ENCODE measurements around the gene AMIGO2. TPM values are rescaled to one million over a fixed set of nuclear protein-coding genes. Genes with fewer than 3 reads are reported as not detected.

The AMIGO2 gene
- total and polyA plus RNA-seq, 2 experiments from 2014 or later, result 1.8 to 3.8 TPM

- no peak overlapping the region for H3K4me3 ChIP-seq
- Mint-ChIP-seq H3K36me3 (ENCODE audit: low read depth) (no peaks in the 10 kb centered on the region), H3K4me1 (peaks cover 22% of the 10 kb centered on the region), H3K27me3 (ENCODE audit: insufficient read depth, low read depth, poor library complexity) (peaks cover 11% of the 10 kb centered on the region), H3K9me3 (no peaks in the 10 kb centered on the region), H3K4me3 (no peak overlapping the region), H3K27ac (no peak overlapping the region)
- no peak overlapping the region for H3K27ac ChIP-seq (ENCODE audit: low read depth)
- ATAC-seq, result no peak
- H3K4me2 ChIP-seq, result no peak overlapping the region
- H3K27me3 ChIP-seq (ENCODE audit: insufficient read depth), result peaks cover 23% of the 10 kb centered on the region
- no peaks in the 10 kb centered on the region for H3K9me2 ChIP-seq (ENCODE audit: insufficient read depth)
- no peak for DNase-seq (ENCODE audit: low spot score)
- H3F3A ChIP-seq (replicated peaks; ENCODE audit: low read depth), result no peaks in the 10 kb centered on the region
- no peak overlapping the region for H2AFZ ChIP-seq
- no peak for TF ChIP-seq CREB1 (CRISPR knock-in tag; IDR thresholded peaks at IDR 0.05; ENCODE audit: low read depth)
- no peak for TF ChIP-seq NANOG (IDR thresholded peaks at IDR 0.05; ENCODE audit: borderline replicate concordance)
- TF ChIP-seq POLR2AphosphoS5 (IDR thresholded peaks at IDR 0.05; ENCODE audit: low read depth), result no peak
- no peak for TF ChIP-seq ETS1 (IDR thresholded peaks at IDR 0.05)
- TF ChIP-seq ZNF331 (CRISPR knock-in tag; IDR thresholded peaks at IDR 0.05; ENCODE audit: low read depth), result no peak
- TF ChIP-seq, protein P1, sequence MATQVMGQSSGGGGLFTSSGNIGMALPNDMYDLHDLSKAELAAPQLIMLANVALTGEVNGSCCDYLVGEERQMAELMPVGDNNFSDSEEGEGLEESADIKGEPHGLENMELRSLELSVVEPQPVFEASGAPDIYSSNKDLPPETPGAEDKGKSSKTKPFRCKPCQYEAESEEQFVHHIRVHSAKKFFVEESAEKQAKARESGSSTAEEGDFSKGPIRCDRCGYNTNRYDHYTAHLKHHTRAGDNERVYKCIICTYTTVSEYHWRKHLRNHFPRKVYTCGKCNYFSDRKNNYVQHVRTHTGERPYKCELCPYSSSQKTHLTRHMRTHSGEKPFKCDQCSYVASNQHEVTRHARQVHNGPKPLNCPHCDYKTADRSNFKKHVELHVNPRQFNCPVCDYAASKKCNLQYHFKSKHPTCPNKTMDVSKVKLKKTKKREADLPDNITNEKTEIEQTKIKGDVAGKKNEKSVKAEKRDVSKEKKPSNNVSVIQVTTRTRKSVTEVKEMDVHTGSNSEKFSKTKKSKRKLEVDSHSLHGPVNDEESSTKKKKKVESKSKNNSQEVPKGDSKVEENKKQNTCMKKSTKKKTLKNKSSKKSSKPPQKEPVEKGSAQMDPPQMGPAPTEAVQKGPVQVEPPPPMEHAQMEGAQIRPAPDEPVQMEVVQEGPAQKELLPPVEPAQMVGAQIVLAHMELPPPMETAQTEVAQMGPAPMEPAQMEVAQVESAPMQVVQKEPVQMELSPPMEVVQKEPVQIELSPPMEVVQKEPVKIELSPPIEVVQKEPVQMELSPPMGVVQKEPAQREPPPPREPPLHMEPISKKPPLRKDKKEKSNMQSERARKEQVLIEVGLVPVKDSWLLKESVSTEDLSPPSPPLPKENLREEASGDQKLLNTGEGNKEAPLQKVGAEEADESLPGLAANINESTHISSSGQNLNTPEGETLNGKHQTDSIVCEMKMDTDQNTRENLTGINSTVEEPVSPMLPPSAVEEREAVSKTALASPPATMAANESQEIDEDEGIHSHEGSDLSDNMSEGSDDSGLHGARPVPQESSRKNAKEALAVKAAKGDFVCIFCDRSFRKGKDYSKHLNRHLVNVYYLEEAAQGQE (IDR thresholded peaks at IDR 0.05; ENCODE audit: unreplicated experiment), result no peak
- TF ChIP-seq ZNF114 (CRISPR knock-in tag; IDR thresholded peaks at IDR 0.05), result no peak
- TF ChIP-seq CTCF (conservative IDR thresholded peaks at IDR 0.05; ENCODE audit: low read depth in 2 of 2), result no peak
- no peak for TF ChIP-seq STAT1 (IDR thresholded peaks at IDR 0.05; ENCODE audit: unreplicated experiment)
- TF ChIP-seq EZH2phosphoT487 (IDR thresholded peaks at IDR 0.05; ENCODE audit: unreplicated experiment), result no peak
- TF ChIP-seq ZNF462 (CRISPR knock-in tag; IDR thresholded peaks at IDR 0.05), result no peak
- no peak for TF ChIP-seq JUNB (IDR thresholded peaks at IDR 0.05; ENCODE audit: unreplicated experiment)
- no peak for TF ChIP-seq EZH2 (IDR thresholded peaks at IDR 0.05; ENCODE audit: low read depth, unreplicated experiment)
- H3K36me3 ChIP-seq (ENCODE audit: insufficient read depth), result no peaks in the 10 kb centered on the region
- 0 out of 2 replicates have a peak, but pooled peaks cover 4% of the 10 kb centered on the region for H3K4me1 ChIP-seq (ENCODE audit: insufficient read depth)
- H3K79me2 ChIP-seq (replicated peaks; ENCODE audit: insufficient read depth), result no peaks in the 10 kb centered on the region
- H4K20me1 ChIP-seq (replicated peaks; ENCODE audit: insufficient read depth), result no peaks in the 10 kb centered on the region
Measured at GRCh38 chr12:47074757-47075156, 5.0 kb downstream of the AMIGO2 start.
